ENCODE results near the gene SESN1.
"Not testable (repeated sequence)": the region's sequence is repeated elsewhere in the genome, so short reads cannot be mapped to it uniquely, and the experiment has no call there.

Gene SESN1

GRCh38 chr6:109118871-109119354 lies 24.3 kb upstream of the SESN1 start:
- H3K9ac ChIP-seq (ENCODE audit: low read depth, low read length): no peak overlapping the region
- no peak overlapping the region for H3K27ac ChIP-seq (ENCODE audit: low read depth, low read length)
- no peaks in the 10 kb centered on the region for H3K4me1 ChIP-seq (ENCODE audit: control insufficient read depth, insufficient read depth, low read length)
- no peaks in the 10 kb centered on the region for H3K9me3 ChIP-seq (ENCODE audit: control insufficient read depth, insufficient read depth, low read length)
- H3K27me3 ChIP-seq (ENCODE audit: control insufficient read depth, insufficient read depth, low read length): no peaks in the 10 kb centered on the region
- no peaks in the 10 kb centered on the region for H3K36me3 ChIP-seq (ENCODE audit: control insufficient read depth, insufficient read depth, low read length)
- H3K4me3 ChIP-seq (ENCODE audit: low read depth, low read length): no peak overlapping the region

DNA sequence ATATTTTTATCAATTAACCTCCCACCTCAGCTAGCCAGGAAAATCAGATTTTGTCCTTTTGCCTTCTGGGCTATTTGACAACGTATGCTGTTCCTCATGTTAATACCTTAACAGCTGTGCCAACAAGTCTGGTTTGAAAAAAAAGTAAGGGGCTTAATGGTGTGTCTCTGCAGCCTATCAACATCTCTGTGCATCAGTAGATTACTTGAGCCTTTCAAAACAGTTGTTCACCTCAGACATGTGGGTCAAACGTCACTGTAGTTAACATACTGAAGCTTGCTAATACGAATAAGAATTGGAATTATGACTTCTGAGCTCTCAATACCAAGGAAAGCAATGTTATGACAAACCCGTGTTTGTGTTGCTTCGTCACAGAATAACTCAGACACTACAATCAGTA lies 23.7 kb upstream of the SESN1 start:
- Histone ChIP-seq H3K9me3 (ENCODE audit: control insufficient read depth, insufficient read depth, low read length) (no peaks in the 10 kb centered on the region), H3K27me3 (ENCODE audit: control insufficient read depth, insufficient read depth, low read length) (no peaks in the 10 kb centered on the region), H3K4me3 (ENCODE audit: low read depth, low read length) (no peak overlapping the region), H3K4me1 (ENCODE audit: control insufficient read depth, insufficient read depth, low read length) (no peaks in the 10 kb centered on the region), H3K9ac (ENCODE audit: low read depth, low read length) (no peak overlapping the region), H3K36me3 (ENCODE audit: control insufficient read depth, insufficient read depth, low read length) (no peaks in the 10 kb centered on the region), H3K27ac (ENCODE audit: low read depth, low read length) (no peak overlapping the region)

- Histone ChIP-seq H3K27me3 (ENCODE audit: control insufficient read depth, insufficient read depth, low read length) (no peaks in the 10 kb centered on the region), H3K4me3 (ENCODE audit: low read depth, low read length) (no peak overlapping the region), H3K36me3 (ENCODE audit: control insufficient read depth, insufficient read depth, low read length) (no peaks in the 10 kb centered on the region), H3K4me1 (ENCODE audit: control insufficient read depth, insufficient read depth, low read length) (no peaks in the 10 kb centered on the region), H3K9ac (ENCODE audit: low read depth, low read length) (no peak overlapping the region), H3K27ac (ENCODE audit: low read depth, low read length) (no peak overlapping the region), H3K9me3 (ENCODE audit: control insufficient read depth, insufficient read depth, low read length) (no peaks in the 10 kb centered on the region)
Measured at GRCh38 chr6:109117346-109118035, 22.8 kb upstream of the SESN1 start.

- not testable (repeated sequence) for H3K4me1 ChIP-seq (ENCODE audit: control insufficient read depth, insufficient read depth, low read length); H3K9ac ChIP-seq (ENCODE audit: low read depth, low read length); H3K27ac ChIP-seq (ENCODE audit: low read depth, low read length); H3K9me3 ChIP-seq (ENCODE audit: control insufficient read depth, insufficient read depth, low read length); H3K4me3 ChIP-seq (ENCODE audit: low read depth, low read length); H3K36me3 ChIP-seq (ENCODE audit: control insufficient read depth, insufficient read depth, low read length); H3K27me3 ChIP-seq (ENCODE audit: control insufficient read depth, insufficient read depth, low read length)
Measured at GRCh38 chr6:109112663-109113062, 18.0 kb upstream of the SESN1 start.

- not testable (repeated sequence) for H3K4me1 ChIP-seq (ENCODE audit: control insufficient read depth, insufficient read depth, low read length); H3K9ac ChIP-seq (ENCODE audit: low read depth, low read length); H3K4me3 ChIP-seq (ENCODE audit: low read depth, low read length); H3K27ac ChIP-seq (ENCODE audit: low read depth, low read length); H3K9me3 ChIP-seq (ENCODE audit: control insufficient read depth, insufficient read depth, low read length); H3K36me3 ChIP-seq (ENCODE audit: control insufficient read depth, insufficient read depth, low read length); H3K27me3 ChIP-seq (ENCODE audit: control insufficient read depth, insufficient read depth, low read length)
Measured at GRCh38 chr6:109109663-109110062, 15.0 kb upstream of the SESN1 start.

DNA sequence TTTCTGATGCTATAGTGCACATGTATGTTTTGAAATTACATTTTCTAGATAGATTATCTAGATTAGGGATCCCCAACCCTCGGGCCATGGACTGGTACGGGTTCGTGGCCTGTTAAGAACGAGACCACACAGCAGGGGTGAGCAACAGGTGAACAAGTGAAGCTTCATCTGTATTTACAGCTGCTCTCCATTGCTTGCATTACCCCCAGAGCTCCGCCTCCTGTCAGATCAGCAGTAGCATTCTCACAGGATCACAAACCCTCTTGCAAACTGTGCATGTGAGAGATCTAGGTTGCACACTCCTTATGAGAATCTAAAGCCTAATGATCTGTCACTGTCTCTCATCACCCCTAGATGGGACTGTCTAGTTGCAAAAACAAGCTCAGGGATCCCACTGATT lies 11.0 kb upstream of the SESN1 start:
- Histone ChIP-seq H3K4me3 (ENCODE audit: low read depth, low read length) (no peak overlapping the region), H3K27ac (ENCODE audit: low read depth, low read length) (no peak overlapping the region), H3K9me3 (ENCODE audit: control insufficient read depth, insufficient read depth, low read length) (no peaks in the 10 kb centered on the region), H3K27me3 (ENCODE audit: control insufficient read depth, insufficient read depth, low read length) (no peaks in the 10 kb centered on the region), H3K9ac (ENCODE audit: low read depth, low read length) (no peak overlapping the region), H3K4me1 (ENCODE audit: control insufficient read depth, insufficient read depth, low read length) (no peaks in the 10 kb centered on the region), H3K36me3 (ENCODE audit: control insufficient read depth, insufficient read depth, low read length) (no peaks in the 10 kb centered on the region)

GRCh38 chr6:109104512-109104911 lies 9.9 kb upstream of the SESN1 start:
- Histone ChIP-seq H3K9ac (ENCODE audit: low read depth, low read length) (no peak overlapping the region), H3K4me3 (ENCODE audit: low read depth, low read length) (no peak overlapping the region), H3K9me3 (ENCODE audit: control insufficient read depth, insufficient read depth, low read length) (no peaks in the 10 kb centered on the region), H3K36me3 (ENCODE audit: control insufficient read depth, insufficient read depth, low read length) (no peaks in the 10 kb centered on the region), H3K27me3 (ENCODE audit: control insufficient read depth, insufficient read depth, low read length) (no peaks in the 10 kb centered on the region), H3K4me1 (ENCODE audit: control insufficient read depth, insufficient read depth, low read length) (no peaks in the 10 kb centered on the region), H3K27ac (ENCODE audit: low read depth, low read length) (no peak overlapping the region)

DNA sequence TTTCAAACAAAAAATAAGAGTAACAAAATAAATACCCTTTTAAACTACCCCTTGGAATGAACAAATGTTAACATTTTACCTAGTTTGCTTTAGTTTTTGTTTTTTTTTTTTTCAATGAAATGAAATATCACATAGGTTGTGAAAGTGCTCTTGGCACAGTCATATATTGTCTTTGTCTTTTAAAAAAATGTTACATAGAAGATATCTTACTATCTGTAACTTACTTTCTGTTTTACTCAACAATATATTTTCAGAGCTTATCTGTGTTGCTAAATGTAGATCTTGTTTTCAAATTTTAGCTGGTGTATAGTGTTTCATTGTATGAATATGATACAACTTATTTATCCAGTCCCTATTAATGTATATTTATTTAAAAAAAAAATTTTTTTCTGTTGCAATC lies 9.3 kb upstream of the SESN1 start:
- Histone ChIP-seq H3K4me3 (ENCODE audit: low read depth, low read length) (no peak overlapping the region), H3K27ac (ENCODE audit: low read depth, low read length) (no peak overlapping the region), H3K9me3 (ENCODE audit: control insufficient read depth, insufficient read depth, low read length) (no peaks in the 10 kb centered on the region), H3K27me3 (ENCODE audit: control insufficient read depth, insufficient read depth, low read length) (no peaks in the 10 kb centered on the region), H3K9ac (ENCODE audit: low read depth, low read length) (no peak overlapping the region), H3K4me1 (ENCODE audit: control insufficient read depth, insufficient read depth, low read length) (no peaks in the 10 kb centered on the region), H3K36me3 (ENCODE audit: control insufficient read depth, insufficient read depth, low read length) (no peaks in the 10 kb centered on the region)

GRCh38 chr6:109102762-109103161 lies 8.1 kb upstream of the SESN1 start:
- Histone ChIP-seq H3K4me3 (ENCODE audit: low read depth, low read length) (no peak overlapping the region), H3K9me3 (ENCODE audit: control insufficient read depth, insufficient read depth, low read length) (no peaks in the 10 kb centered on the region), H3K27ac (ENCODE audit: low read depth, low read length) (no peak overlapping the region), H3K36me3 (ENCODE audit: control insufficient read depth, insufficient read depth, low read length) (no peaks in the 10 kb centered on the region), H3K4me1 (ENCODE audit: control insufficient read depth, insufficient read depth, low read length) (no peaks in the 10 kb centered on the region), H3K9ac (ENCODE audit: low read depth, low read length) (no peak overlapping the region), H3K27me3 (ENCODE audit: control insufficient read depth, insufficient read depth, low read length) (no peaks in the 10 kb centered on the region)

DNA sequence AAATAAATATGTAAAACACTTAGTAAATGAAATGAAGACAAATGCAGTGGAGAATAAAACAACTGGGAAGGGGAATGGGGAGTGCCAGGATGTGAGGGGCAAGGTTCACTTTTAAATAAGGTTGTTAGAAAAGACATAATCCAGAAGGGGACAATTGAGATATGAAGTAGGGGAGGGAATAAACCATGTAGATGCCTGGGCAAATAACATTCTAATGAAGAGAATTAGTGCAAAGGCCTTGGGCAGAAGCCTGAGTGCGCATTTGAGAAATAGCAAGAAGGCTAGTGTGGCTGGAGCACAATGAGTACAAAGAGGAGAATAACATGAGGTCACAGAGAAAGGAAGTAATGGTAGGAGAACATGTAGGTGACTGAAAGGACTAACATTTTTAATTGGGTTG lies 3.0 kb upstream of the SESN1 start:
- Histone ChIP-seq H3K36me3 (ENCODE audit: control insufficient read depth, insufficient read depth, low read length) (no peaks in the 10 kb centered on the region), H3K9me3 (ENCODE audit: control insufficient read depth, insufficient read depth, low read length) (no peaks in the 10 kb centered on the region), H3K4me3 (ENCODE audit: low read depth, low read length) (no peak overlapping the region), H3K27ac (ENCODE audit: low read depth, low read length) (no peak overlapping the region), H3K9ac (ENCODE audit: low read depth, low read length) (no peak overlapping the region), H3K4me1 (ENCODE audit: control insufficient read depth, insufficient read depth, low read length) (peaks cover 15% of the 10 kb centered on the region), H3K27me3 (ENCODE audit: control insufficient read depth, insufficient read depth, low read length) (no peaks in the 10 kb centered on the region)

- H3K4me3 ChIP-seq (ENCODE audit: low read depth, low read length): peak overlapping the region; percentile 82
- H3K9ac ChIP-seq (ENCODE audit: low read depth, low read length): no peak overlapping the region
- H3K4me1 ChIP-seq (ENCODE audit: control insufficient read depth, insufficient read depth, low read length): peaks cover 15% of the 10 kb centered on the region
- no peaks in the 10 kb centered on the region for H3K36me3 ChIP-seq (ENCODE audit: control insufficient read depth, insufficient read depth, low read length)
- H3K27me3 ChIP-seq (ENCODE audit: control insufficient read depth, insufficient read depth, low read length): no peaks in the 10 kb centered on the region
- H3K9me3 ChIP-seq (ENCODE audit: control insufficient read depth, insufficient read depth, low read length): no peaks in the 10 kb centered on the region
- no peak overlapping the region for H3K27ac ChIP-seq (ENCODE audit: low read depth, low read length)
Measured at GRCh38 chr6:109096208-109096607, 1.6 kb upstream of the SESN1 start.

DNA sequence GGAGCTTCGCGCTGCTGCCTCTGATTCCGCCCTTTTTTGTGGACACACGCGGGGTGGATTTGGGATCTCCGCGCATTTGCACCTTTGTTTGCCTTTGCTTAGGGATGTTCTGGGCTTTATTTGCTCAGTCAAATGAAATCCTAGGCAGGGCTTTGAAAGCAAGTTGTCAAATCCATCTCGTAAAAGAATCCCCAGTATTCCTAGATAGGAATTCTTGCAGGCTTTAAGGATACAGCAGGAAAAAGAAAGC lies 1.1 kb upstream of the SESN1 start:
- Histone ChIP-seq H3K9me3 (ENCODE audit: control insufficient read depth, insufficient read depth, low read length) (no peaks in the 10 kb centered on the region), H3K36me3 (ENCODE audit: control insufficient read depth, insufficient read depth, low read length) (no peaks in the 10 kb centered on the region), H3K9ac (ENCODE audit: low read depth, low read length) (peak overlapping the region; percentile 83), H3K27me3 (ENCODE audit: control insufficient read depth, insufficient read depth, low read length) (no peaks in the 10 kb centered on the region), H3K4me3 (ENCODE audit: low read depth, low read length) (peak overlapping the region; percentile 82), H3K4me1 (ENCODE audit: control insufficient read depth, insufficient read depth, low read length) (peaks cover 15% of the 10 kb centered on the region), H3K27ac (ENCODE audit: low read depth, low read length) (peak overlapping the region; percentile 94)
